OCI-LY7 (cell line): Measurements from ENCODE around the gene FLACC1. TPM values are rescaled to one million over a fixed set of nuclear protein-coding genes. Genes with fewer than 3 reads are reported as not detected.

Experiments used
- BruUV-seq: library from RNA; stranded (reverse); fragments of 400-500 nt; replicated peaks from 2 replicates; lab custom pipeline; 2021; lab: Mats Ljungman, UMichigan
- CTCF ChIA-PET: fragments of 300-600 bp; sonication (Branson Sonifier 250); formaldehyde crosslinking; loops from one replicate; lab custom pipeline; 2022; ENCODE audit warnings: antibody characterized with exemption; ENCODE audit not compliant: unreplicated experiment; lab: Charles Lee
- POLR2A ChIA-PET: fragments of 300-600 bp; sonication (Branson Sonifier 250); formaldehyde crosslinking; loops from one replicate; lab custom pipeline; 2022; ENCODE audit warnings: antibody characterized with exemption; lab: Charles Lee
- DNase-seq: peaks from one replicate; pipeline ENCODE4 v3.0.0-alpha.2; 2015; ENCODE audit warnings: low spot score
- H2AFZ ChIP-seq: fragments of 200-600 bp; sonication (generic), shearing (Covaris generic); 2 replicates; pipeline ENCODE4 v1.6.1; 2014; ENCODE audit warnings: mild to moderate bottlenecking, antibody characterized with exemption, low read length, moderate library complexity
- H3K27ac ChIP-seq: fragments of 200-600 bp; sonication (generic); 2 replicates; pipeline ENCODE4 v1.5.1; 2014; ENCODE audit warnings: mixed run types, low read depth, mild to moderate bottlenecking, moderate library complexity, low read length, inconsistent platforms; ENCODE audit not compliant: poor library complexity, severe bottlenecking
- H3K36me3 ChIP-seq: fragments of 200-600 bp; sonication (generic); 2 replicates; pipeline ENCODE4 v1.6.1; 2014; ENCODE audit warnings: mild to moderate bottlenecking, antibody characterized with exemption, low read length, moderate library complexity, mixed read lengths; ENCODE audit not compliant: insufficient read depth
- H3K4me1 ChIP-seq: fragments of 200-600 bp; sonication (generic); 2 replicates; pipeline ENCODE4 v1.5.1; 2014; ENCODE audit warnings: mild to moderate bottlenecking, low read length; ENCODE audit not compliant: insufficient read depth, poor library complexity, severe bottlenecking
- H3K4me2 ChIP-seq: fragments of 200-600 bp; sonication (generic); 2 replicates; pipeline ENCODE4 v1.6.1; 2014; ENCODE audit warnings: mild to moderate bottlenecking, low read length
- H3K4me3 ChIP-seq: fragments of 200-600 bp; sonication (generic); 2 replicates; pipeline ENCODE4 v1.5.1; 2014; ENCODE audit warnings: mild to moderate bottlenecking, low read depth, low read length; ENCODE audit not compliant: poor library complexity, severe bottlenecking
- H3K79me2 ChIP-seq: fragments of 200-600 bp; sonication (generic); 2 replicates; pipeline ENCODE4 v1.6.1; 2016; ENCODE audit warnings: low read depth, mild to moderate bottlenecking, low read length, moderate library complexity, mixed read lengths; ENCODE audit not compliant: insufficient read depth
- H3K9me2 ChIP-seq: fragments of 200-600 bp; sonication (generic); 2 replicates; pipeline ENCODE4 v1.6.1; 2016; ENCODE audit warnings: mild to moderate bottlenecking, low read length, mixed read lengths; ENCODE audit not compliant: insufficient read depth
- H3K9me3 ChIP-seq: fragments of 200-600 bp; sonication (generic); 2 replicates; pipeline ENCODE4 v1.6.1; 2014; ENCODE audit warnings: mild to moderate bottlenecking, mixed run types, low read length, mixed read lengths
- H4K20me1 ChIP-seq: fragments of 200-600 bp; sonication (generic); 2 replicates; pipeline ENCODE4 v1.6.1; 2014; ENCODE audit warnings: mild to moderate bottlenecking, antibody characterized with exemption, low read length, moderate library complexity, mixed read lengths; ENCODE audit not compliant: insufficient read depth
- EZH2phosphoT487 ChIP-seq: fragments of 200-600 bp; sonication (generic); IDR thresholded peaks from 2 replicates; pipeline ENCODE4 v1.6.1; 2018; ENCODE audit warnings: low read depth, borderline replicate concordance, mild to moderate bottlenecking, mixed run types, antibody characterized with exemption, low read length, moderate library complexity, mixed read lengths
- intact Hi-C: fragments of 100-400 bp; cut with micrococcal nuclease; formaldehyde crosslinking; loops from one replicate; pipeline ENCODE4 v1.10.0; 2022; ENCODE audit not compliant: unreplicated experiment
- total RNA-seq, 2 experiments: library from RNA; depleted of rRNA in 1 of 2; stranded (reverse); fragments of >200 nt in 1 of 2; shearing (Covaris generic) in 1 of 2; gene quantifications; 2 replicates each; pipeline ENCODE4 v1.2.3, GENCODE V29; 2014 to 2022
- TF ChIP-seq, protein P1 (sequence below): fragments of 200-600 bp; sonication (generic); conservative IDR thresholded peaks from 2 replicates; pipeline ENCODE4 v1.5.1; 2014; ENCODE audit warnings: mild to moderate bottlenecking, antibody characterized with exemption, low read length, moderate library complexity, mixed read lengths

FLACC1 gene
- total RNA-seq, 2 experiments from 2014 or later, result 1.2 TPM; not detected in 1

DNA sequence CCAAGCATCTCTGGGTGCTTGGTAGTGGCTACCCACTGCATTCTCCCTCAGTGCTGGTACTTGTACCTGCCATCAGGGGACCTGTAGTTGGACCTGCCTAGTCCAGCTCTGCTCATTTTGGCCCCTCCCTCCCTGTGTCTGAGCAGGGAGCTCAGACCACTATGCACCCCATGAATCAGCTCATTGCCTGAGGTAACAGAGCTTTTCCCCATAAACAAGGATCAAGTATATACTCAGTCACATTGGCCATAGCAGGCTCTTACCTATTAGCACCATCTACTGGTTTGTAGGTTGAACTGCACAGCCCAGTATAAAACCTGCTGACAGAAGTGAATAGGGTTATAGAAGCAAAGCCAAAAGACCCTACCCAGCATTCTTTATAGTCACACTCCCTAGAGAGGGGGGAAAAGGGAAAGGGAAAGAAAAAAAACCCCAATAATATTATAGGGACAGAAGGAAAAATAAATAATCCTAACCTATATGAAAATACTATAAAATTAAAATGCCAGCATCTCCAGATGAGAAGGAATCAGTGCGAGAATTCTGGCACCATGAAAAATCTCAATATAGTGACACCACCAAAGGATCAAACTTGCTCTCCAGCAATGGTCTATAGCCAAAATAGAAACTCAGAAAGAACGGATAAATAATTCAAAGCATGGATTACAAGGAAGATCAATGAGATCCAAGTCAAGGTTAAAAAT, 6.9 kb upstream of the FLACC1 start:
- Histone ChIP-seq H3K36me3 (peaks cover 7% of the 10 kb centered on the region), H2AFZ (no peak overlapping the region), H3K4me3 (no peak overlapping the region), H3K9me2 (no peaks in the 10 kb centered on the region), H4K20me1 (no peaks in the 10 kb centered on the region), H3K9me3 (peaks cover 15% of the 10 kb centered on the region), H3K27ac (no peak overlapping the region), H3K4me2 (no peak overlapping the region), H3K4me1 (no peaks in the 10 kb centered on the region), H3K79me2 (no peaks in the 10 kb centered on the region)
- no TSS peak for BruUV-seq
- DNase-seq, result peak; percentile 70
- TF ChIP-seq EZH2phosphoT487, result no peak
- TF ChIP-seq, protein P1, sequence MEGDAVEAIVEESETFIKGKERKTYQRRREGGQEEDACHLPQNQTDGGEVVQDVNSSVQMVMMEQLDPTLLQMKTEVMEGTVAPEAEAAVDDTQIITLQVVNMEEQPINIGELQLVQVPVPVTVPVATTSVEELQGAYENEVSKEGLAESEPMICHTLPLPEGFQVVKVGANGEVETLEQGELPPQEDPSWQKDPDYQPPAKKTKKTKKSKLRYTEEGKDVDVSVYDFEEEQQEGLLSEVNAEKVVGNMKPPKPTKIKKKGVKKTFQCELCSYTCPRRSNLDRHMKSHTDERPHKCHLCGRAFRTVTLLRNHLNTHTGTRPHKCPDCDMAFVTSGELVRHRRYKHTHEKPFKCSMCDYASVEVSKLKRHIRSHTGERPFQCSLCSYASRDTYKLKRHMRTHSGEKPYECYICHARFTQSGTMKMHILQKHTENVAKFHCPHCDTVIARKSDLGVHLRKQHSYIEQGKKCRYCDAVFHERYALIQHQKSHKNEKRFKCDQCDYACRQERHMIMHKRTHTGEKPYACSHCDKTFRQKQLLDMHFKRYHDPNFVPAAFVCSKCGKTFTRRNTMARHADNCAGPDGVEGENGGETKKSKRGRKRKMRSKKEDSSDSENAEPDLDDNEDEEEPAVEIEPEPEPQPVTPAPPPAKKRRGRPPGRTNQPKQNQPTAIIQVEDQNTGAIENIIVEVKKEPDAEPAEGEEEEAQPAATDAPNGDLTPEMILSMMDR, result peak; percentile 98
- POLR2A ChIA-PET, result interaction anchor here (0.7 to 2.1 kb wide), 4 partner anchors 19 to 131 kb away, joined by 3 to 7 read pairs (median 4); no protein-coding TSS in a partner anchor
- intact Hi-C loops, result loop anchor here (1.0 kb wide), 1 partner anchor 128 kb away; no protein-coding TSS in a partner anchor
- CTCF ChIA-PET, result interaction anchor here (0.5 to 1.2 kb wide), 4 partner anchors 12 to 132 kb away, joined by 3 to 4 read pairs (median 4); no protein-coding TSS in a partner anchor

DNA sequence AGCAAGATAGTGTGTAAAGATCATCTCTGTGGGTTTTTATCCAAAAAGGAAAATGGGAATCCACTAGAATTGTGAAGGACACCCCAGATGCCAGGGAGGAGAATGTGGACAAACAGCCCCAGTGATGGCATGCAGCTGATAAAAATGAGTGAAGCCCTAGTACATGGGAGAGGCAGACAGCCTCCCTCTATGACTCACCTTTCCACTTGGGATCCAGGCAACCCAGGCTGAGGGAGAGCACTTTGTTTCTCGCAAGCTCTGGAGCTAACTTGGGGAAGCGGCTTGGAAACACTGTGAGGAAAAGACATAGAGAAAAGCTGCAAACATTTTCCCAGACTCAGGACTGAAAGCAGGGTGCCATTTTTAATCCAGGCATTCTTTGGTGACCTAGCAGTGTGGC, 5.3 kb upstream of the FLACC1 start:
- no TSS peak for BruUV-seq
- Histone ChIP-seq H3K27ac (no peak overlapping the region), H3K4me3 (no peak overlapping the region), H3K4me2 (no peak overlapping the region), H3K4me1 (no peaks in the 10 kb centered on the region), H3K36me3 (peaks cover 7% of the 10 kb centered on the region), H3K9me2 (no peaks in the 10 kb centered on the region), H3K9me3 (peaks cover 15% of the 10 kb centered on the region), H3K79me2 (no peaks in the 10 kb centered on the region), H2AFZ (no peak overlapping the region), H4K20me1 (no peaks in the 10 kb centered on the region)
- DNase-seq, result no peak
- POLR2A ChIA-PET, result interaction anchor here (0.8 kb wide), 1 partner anchor 20 kb away, joined by 3 read pairs; no protein-coding TSS in a partner anchor
- CTCF ChIA-PET, result no interaction called here
- TF ChIP-seq, protein P1, result no peak
- no peak for TF ChIP-seq EZH2phosphoT487
- intact Hi-C loops, result no loop called here
